Left lung (tissue), 10 donors: ENCODE data around the gene CCDC85C. TPM values are rescaled to one million over a fixed set of nuclear protein-coding genes. Genes with fewer than 3 reads are reported as not detected.
A peak's percentile ranks its signal among the peaks of the same experiment; 100 is the strongest.

Source experiments
- ATAC-seq: fragments of 200-7000 bp; cut with Tn5 transposase; one replicate; pipeline ENCODE4 v1.9.1; 2020; ENCODE audit warnings: moderate library complexity
- DNase-seq, 4 donors: peaks; one replicate each; pipeline ENCODE4 v3.0.0-alpha.2; 2013 to 2020
- H3K27ac ChIP-seq, 2 donors: fragments of 200-600 bp; sonication (generic) in 1 of 2; one replicate each; pipeline versions ENCODE4 v1.5.0 to v1.8.0; 2020 to 2021
- H3K27me3 ChIP-seq, 2 donors: fragments of 200-600 bp; sonication (generic) in 1 of 2; one replicate each; pipeline versions ENCODE4 v1.5.0 to v1.8.0; 2020 to 2021
- H3K36me3 ChIP-seq, 2 donors: fragments of 200-600 bp; sonication (generic) in 1 of 2; one replicate each; pipeline versions ENCODE4 v1.5.0 to v1.8.0; 2020 to 2021
- H3K4me1 ChIP-seq, 2 donors: fragments of 200-600 bp; one replicate each; pipeline ENCODE4 v1.8.0; 2021
- H3K4me3 ChIP-seq, 2 donors: fragments of 200-600 bp; sonication (generic) in 1 of 2; one replicate each; pipeline versions ENCODE4 v1.5.0 to v1.8.0; 2020 to 2021; ENCODE audit warnings: mild to moderate bottlenecking in 1 of 2
- H3K9me3 ChIP-seq, 2 donors: fragments of 200-600 bp; sonication (generic) in 1 of 2; one replicate each; pipeline versions ENCODE4 v1.5.0 to v1.8.0; 2020 to 2021
- CTCF ChIP-seq, 2 donors: fragments of 200-600 bp; sonication (generic) in 1 of 2; IDR thresholded peaks; one replicate each; pipeline versions ENCODE4 v1.5.0 to v1.8.0; 2021; ENCODE audit warnings: antibody characterized with exemption in 2 of 2
- intact Hi-C, 2 donors: fragments of 100-400 bp; cut with DNase I; formaldehyde crosslinking; loops; one replicate each; pipeline versions ENCODE4 v1.11.2 to v1.14.2; 2022
- polyA plus RNA-seq, 6 donors: library from polyadenylated mRNA; unstranded; fragments of 120-200 nt; gene quantifications; one replicate each; pipeline ENCODE4 v1.2.1, GENCODE V29; 2013; ENCODE audit not compliant: insufficient read length in 6 of 6
- total RNA-seq, 2 donors: library from RNA; stranded (reverse); fragmentation: NEBNext Ultra II Directional; extraction: Animal tissue kit (Norgen Biotek cat#: 25700); gene quantifications; one replicate each; pipeline ENCODE4 v1.2.1, GENCODE V29; 2021
- donor health status: DM: no; HTN: yes; CAD: no.
- donor health status: DM: no; HTN: no; CAD: no.

Gene CCDC85C
- total and polyA plus RNA-seq, 8 donors: 6.3 to 19.0 (median 13.2) TPM

- Histone ChIP-seq H3K27me3 (no peaks in the 10 kb centered on the region), H3K9me3 (no peaks in the 10 kb centered on the region), H3K4me3 (no peak overlapping the region), H3K36me3 (no peaks in the 10 kb centered on the region), H3K27ac (peak overlapping the region in 1 of 2 donors; percentile 40), H3K4me1 (peaks cover 4 to 34% of the 10 kb centered on the region in 2 donors)
- intact Hi-C loops: loop anchor here (5.0 to 10.0 kb wide), 2 partner anchors 100 to 107 kb away; no protein-coding TSS in a partner anchor
- ATAC-seq: peak; percentile 81
- peak in 1 of 4 donors; percentile 62 for DNase-seq
- no peak for TF ChIP-seq CTCF (IDR thresholded peaks at IDR 0.05)
Observed at GRCh38 chr14:99524804-99525698, 79.0 kb downstream of the CCDC85C start.

- DNase-seq: peak in 1 of 4 donors; percentile 75
- peak overlapping the region in 1 of 2 donors; percentile 40 for H3K27ac ChIP-seq
Observed at GRCh38 chr14:99524091-99524661, 79.8 kb downstream of the CCDC85C start.

GRCh38 chr14:99523704-99524055 is 80.3 kb downstream of the CCDC85C start:
- TF ChIP-seq CTCF (IDR thresholded peaks at IDR 0.05): no peak
- no peaks in the 10 kb centered on the region for H3K9me3 ChIP-seq
- no peaks in the 10 kb centered on the region for H3K36me3 ChIP-seq
- H3K4me1 ChIP-seq: peaks cover 4 to 34% of the 10 kb centered on the region in 2 donors
- intact Hi-C loops: loop anchor here in 1 of 2 donors (10.0 kb wide), 1 partner anchor 101 kb away; no protein-coding TSS in a partner anchor
- H3K27ac ChIP-seq: no peak overlapping the region
- H3K27me3 ChIP-seq: no peaks in the 10 kb centered on the region
- DNase-seq (no peak), ATAC-seq (no peak)
- H3K4me3 ChIP-seq: no peak overlapping the region

More at GRCh38 chr14:99524091-99524661, 79.8 kb downstream of the CCDC85C start:
- H3K4me1 ChIP-seq: peaks cover 4 to 34% of the 10 kb centered on the region in 2 donors
- TF ChIP-seq CTCF (IDR thresholded peaks at IDR 0.05): no peak
- ATAC-seq: no peak
- intact Hi-C loops: loop anchor here in 1 of 2 donors (10.0 kb wide), 1 partner anchor 101 kb away; no protein-coding TSS in a partner anchor
- H3K36me3 ChIP-seq: no peaks in the 10 kb centered on the region
- no peaks in the 10 kb centered on the region for H3K9me3 ChIP-seq
- no peak overlapping the region for H3K4me3 ChIP-seq
- H3K27me3 ChIP-seq: no peaks in the 10 kb centered on the region

GRCh38 chr14:99522934-99523703 is 80.9 kb downstream of the CCDC85C start:
- H3K27ac ChIP-seq: no peak overlapping the region
- H3K9me3 ChIP-seq: no peaks in the 10 kb centered on the region
- DNase-seq (peak in 1 of 4 donors; percentile 68), ATAC-seq (no peak)
- no peak overlapping the region for H3K4me3 ChIP-seq
- no peaks in the 10 kb centered on the region for H3K36me3 ChIP-seq
- intact Hi-C loops: loop anchor here in 1 of 2 donors (10.0 kb wide), 1 partner anchor 102 kb away; no protein-coding TSS in a partner anchor
- peaks cover 4 to 35% of the 10 kb centered on the region in 2 donors for H3K4me1 ChIP-seq
- no peaks in the 10 kb centered on the region for H3K27me3 ChIP-seq
- TF ChIP-seq CTCF (IDR thresholded peaks at IDR 0.05): no peak
